Lower leg skin (tissue), 4 donors: ENCODE measurements around the gene CLDN3. TPM values are rescaled to one million over a fixed set of nuclear protein-coding genes. Genes with fewer than 3 reads are reported as not detected.

Experiments
- DNase-seq, 2 donors: peaks; one replicate each; pipeline ENCODE4 v3.0.0-alpha.2; 2019; ENCODE audit warnings: low spot score in 2 of 2
- H3K4me3 ChIP-seq: fragments of 200-600 bp; sonication (generic); 2 replicates; pipeline ENCODE4 v1.5.1; 2017; ENCODE audit warnings: mild to moderate bottlenecking, low read depth; ENCODE audit not compliant: poor library complexity, severe bottlenecking
- POLR2A ChIP-seq, 2 donors: fragments of 450-650 bp; IDR thresholded peaks; one replicate each; pipeline ENCODE4 v1.6.1; 2016 to 2017; ENCODE audit warnings: antibody characterized with exemption in 2 of 2, mild to moderate bottlenecking in 1 of 2, moderate library complexity in 1 of 2
- WGBS, 2 donors: methylation state at CpG; one replicate each; pipeline ENCODE4 v1.1.5; 2018; 5-methylcytosine and 5-hydroxymethylcytosine counted together
- intact Hi-C: fragments of 100-400 bp; cut with DNase I; formaldehyde crosslinking; loops from one replicate; pipeline ENCODE4 v1.15.0; 2023; ENCODE audit warnings: low total_unique reads
- total RNA-seq, 4 donors: library from RNA; depleted of rRNA; stranded (reverse); fragments of >200 nt; gene quantifications; one replicate each; pipeline ENCODE4 v1.1.0, GENCODE V29; 2016
- TF ChIP-seq, protein P1 (sequence below), 3 donors: fragments of 450-650 bp; IDR thresholded peaks; one replicate each; pipeline ENCODE4 v1.5.1; 2016; ENCODE audit warnings: antibody characterized with exemption in 3 of 3, mild to moderate bottlenecking in 3 of 3, moderate library complexity in 2 of 3

Gene CLDN3
- total RNA-seq, 4 donors from 2014 or later = 11.8 to 24.3 (median 19.3) TPM

DNA sequence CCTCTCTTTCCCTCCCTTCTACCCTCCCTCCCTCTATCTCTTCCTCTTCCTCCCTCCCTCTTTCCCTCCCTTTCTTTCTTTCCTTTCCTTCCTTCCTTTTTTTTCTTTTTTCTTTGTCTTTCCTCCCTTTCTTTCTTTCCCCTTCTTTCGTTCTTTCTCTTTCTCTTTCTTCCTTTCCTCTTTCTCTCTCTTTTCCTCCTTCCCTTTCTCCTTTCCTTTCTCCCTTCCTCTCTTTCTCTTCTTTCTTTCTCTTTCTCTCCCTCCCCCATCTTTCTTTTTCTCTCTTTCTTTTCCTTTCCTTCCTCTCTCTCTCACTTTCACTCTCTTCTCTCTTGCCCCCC, 7.4 kb downstream of the CLDN3 start:
- TF ChIP-seq, protein P1, sequence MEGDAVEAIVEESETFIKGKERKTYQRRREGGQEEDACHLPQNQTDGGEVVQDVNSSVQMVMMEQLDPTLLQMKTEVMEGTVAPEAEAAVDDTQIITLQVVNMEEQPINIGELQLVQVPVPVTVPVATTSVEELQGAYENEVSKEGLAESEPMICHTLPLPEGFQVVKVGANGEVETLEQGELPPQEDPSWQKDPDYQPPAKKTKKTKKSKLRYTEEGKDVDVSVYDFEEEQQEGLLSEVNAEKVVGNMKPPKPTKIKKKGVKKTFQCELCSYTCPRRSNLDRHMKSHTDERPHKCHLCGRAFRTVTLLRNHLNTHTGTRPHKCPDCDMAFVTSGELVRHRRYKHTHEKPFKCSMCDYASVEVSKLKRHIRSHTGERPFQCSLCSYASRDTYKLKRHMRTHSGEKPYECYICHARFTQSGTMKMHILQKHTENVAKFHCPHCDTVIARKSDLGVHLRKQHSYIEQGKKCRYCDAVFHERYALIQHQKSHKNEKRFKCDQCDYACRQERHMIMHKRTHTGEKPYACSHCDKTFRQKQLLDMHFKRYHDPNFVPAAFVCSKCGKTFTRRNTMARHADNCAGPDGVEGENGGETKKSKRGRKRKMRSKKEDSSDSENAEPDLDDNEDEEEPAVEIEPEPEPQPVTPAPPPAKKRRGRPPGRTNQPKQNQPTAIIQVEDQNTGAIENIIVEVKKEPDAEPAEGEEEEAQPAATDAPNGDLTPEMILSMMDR (IDR thresholded peaks at IDR 0.05) = no peak
- 82 to 91% methylated on average over 1 of the region's 1 CpG for WGBS, 2 donors
- no peak overlapping the region for H3K4me3 ChIP-seq
- DNase-seq = no peak
- intact Hi-C loops = no loop called here

DNA sequence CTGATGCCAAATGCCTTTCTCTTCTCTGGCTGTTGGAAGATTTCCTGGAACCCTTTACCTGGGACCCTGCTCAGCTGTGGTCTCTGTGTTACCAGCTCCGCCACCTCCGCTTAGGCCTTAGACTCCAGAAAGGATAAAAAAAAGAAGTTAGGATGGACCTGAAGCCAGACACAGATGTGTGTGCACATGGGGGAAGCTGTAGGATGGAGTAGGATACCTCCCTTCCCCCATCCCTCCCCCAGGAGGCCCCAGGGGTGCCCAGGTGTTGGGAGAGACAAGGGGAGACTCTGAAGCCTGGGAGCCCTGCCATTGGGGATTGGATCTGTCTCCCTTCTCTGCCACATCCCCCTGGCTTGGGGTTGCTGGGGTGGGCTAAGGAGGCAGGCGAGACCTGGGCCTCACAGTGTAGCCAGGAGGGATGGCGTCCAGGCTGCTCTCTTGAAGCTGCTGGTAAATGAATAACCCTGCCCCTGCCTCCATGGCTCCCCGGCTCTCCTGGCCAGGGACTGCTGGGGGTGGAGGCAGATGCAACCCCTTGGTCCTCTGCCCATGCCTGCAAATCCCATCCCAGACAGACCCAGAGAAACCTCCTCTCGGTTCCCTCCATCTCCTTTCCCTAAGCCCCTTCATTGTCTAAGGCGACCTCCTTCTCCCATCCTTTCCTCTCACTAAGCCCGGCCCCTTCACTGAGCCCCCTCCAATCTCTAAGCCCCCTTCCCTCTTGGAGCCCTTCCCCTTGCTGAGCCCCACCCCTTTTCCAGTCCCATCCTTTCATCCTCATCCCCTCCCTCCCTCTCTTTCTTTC, 8.0 kb downstream of the CLDN3 start:
- WGBS, 2 donors = 61 to 71% methylated on average over 8 of the region's 8 CpGs
- H3K4me3 ChIP-seq = no peak overlapping the region
- no peak for DNase-seq
- intact Hi-C loops = no loop called here
- no peak for TF ChIP-seq POLR2A (IDR thresholded peaks at IDR 0.05)
- TF ChIP-seq, protein P1 (IDR thresholded peaks at IDR 0.05) = no peak

DNA sequence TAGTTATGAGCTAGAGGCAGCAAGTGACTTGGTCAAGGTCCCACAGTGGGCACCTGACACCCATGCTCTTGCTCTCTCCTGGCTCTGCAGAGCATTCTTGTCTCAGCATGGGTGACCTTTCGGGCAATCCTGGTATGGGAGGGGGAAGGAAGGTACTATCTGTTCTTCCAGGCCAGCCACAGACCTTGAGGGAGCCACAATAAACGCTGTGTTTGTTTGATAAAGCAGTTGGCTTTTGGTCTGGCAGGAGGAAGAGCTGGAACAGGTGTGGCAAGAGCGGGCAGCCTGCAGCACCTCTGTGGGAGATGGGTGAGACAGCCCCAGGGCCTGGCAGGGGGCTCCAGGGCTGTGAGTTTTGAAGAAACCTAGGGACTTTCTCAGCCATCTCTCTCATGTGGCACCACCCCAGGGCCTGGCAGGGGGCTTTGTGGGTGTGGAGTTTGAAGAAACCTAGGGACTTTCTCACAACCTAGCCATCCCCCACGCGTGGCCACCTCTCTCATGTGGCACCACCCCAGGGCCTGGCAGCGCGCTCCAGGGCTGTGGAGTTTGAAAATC, 11.4 kb downstream of the CLDN3 start:
- intact Hi-C loops = no loop called here
- no peak overlapping the region for H3K4me3 ChIP-seq
- DNase-seq = no peak
- TF ChIP-seq, protein P1 (IDR thresholded peaks at IDR 0.05) = no peak
- TF ChIP-seq POLR2A (IDR thresholded peaks at IDR 0.05) = no peak
- WGBS, 2 donors = 79 to 84% methylated on average over 6 to 7 of the region's 7 CpGs

DNA sequence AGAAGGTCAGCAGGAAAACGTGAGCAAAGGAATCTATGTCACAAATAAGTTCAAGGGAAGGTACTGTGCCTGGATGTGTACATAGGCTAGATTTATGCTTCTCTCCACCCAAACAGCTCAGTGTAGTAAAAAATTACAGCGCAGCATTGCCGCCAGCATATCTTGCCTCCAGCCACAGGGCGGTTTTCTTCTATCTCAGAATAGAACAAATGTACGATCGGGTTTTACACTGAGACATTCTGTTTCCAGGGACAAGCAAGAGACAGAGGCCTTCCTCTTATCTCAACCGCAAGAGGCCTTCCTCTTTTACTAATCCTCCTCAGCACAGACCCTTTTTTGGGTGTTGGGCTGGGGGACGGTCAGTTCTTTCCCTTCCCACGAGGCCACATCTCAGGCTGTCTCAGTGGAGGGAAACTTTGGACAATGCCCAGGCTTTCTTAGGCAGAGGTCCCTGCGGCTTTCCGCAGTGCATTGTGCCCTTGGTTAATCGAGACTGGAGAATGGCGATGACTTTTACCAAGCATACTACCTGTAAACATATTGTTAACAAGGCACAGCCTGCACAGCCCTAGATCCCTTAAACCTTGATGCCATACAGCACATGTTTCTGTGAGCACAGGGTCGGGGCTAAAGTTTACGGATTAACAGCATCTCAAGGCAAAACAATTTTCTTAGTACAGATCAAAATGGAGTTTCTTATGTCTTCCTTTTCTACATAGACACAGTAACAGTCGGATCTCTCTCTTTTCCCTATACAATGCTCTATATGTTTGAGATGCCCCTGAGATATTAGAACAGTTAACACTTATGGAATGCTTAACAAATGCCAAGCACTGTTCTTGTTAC, 19.9 kb downstream of the CLDN3 start:
- intact Hi-C loops = no loop called here
- no peak overlapping the region for H3K4me3 ChIP-seq
- WGBS, 2 donors = 79 to 80% methylated on average over 16 of the region's 16 CpGs
- no peak for DNase-seq
- TF ChIP-seq, protein P1 (IDR thresholded peaks at IDR 0.05) = no peak
- TF ChIP-seq POLR2A (IDR thresholded peaks at IDR 0.05) = no peak

DNA sequence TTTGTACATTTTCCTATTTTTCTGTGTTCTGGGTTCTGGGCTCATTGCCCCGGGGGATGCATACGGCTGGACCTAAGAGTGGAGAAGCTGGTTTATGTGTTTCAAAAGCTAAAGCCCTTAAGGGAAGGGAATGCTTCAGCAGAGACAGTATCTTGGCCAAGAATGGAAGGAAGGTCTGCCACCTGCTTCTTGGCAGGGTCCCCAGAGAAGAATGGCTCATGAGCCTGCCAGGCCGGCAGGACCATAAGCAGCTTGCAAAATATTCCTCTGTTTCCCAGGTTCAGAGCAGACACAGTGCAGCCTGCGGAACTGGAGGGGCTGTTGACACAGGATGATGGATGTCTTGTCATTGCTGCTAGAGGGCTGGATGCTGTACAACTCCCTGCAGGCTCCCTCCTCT, 23.7 kb downstream of the CLDN3 start:
- TF ChIP-seq, protein P1 (IDR thresholded peaks at IDR 0.05) = no peak
- TF ChIP-seq POLR2A (IDR thresholded peaks at IDR 0.05) = no peak
- 44 to 52% methylated on average over 4 of the region's 4 CpGs for WGBS, 2 donors
- no peak for DNase-seq
- no peak overlapping the region for H3K4me3 ChIP-seq
- intact Hi-C loops = no loop called here
